Dendritic cell treated with granulocyte-macrophage colony-stimulating factor and Interleukin-4, amounts not matched to agents 40 ng/mL and 50 ng/mL, for 4 days (primary cell): Measurements from ENCODE around the gene CCDC148.

Experiments
- H3K27ac Mint-ChIP-seq: one replicate; pipeline ENCODE4 v1.8.0; 2022; ENCODE audit warnings: mild to moderate bottlenecking, mixed read lengths
- H3K27me3 Mint-ChIP-seq: one replicate; pipeline ENCODE4 v1.8.0; 2022; ENCODE audit warnings: mild to moderate bottlenecking, mixed read lengths
- H3K36me3 Mint-ChIP-seq: one replicate; pipeline ENCODE4 v1.8.0; 2022; ENCODE audit warnings: low read depth, mixed read lengths
- H3K4me1 Mint-ChIP-seq: one replicate; pipeline ENCODE4 v1.8.0; 2022; ENCODE audit warnings: low read depth, mixed read lengths
- H3K4me3 Mint-ChIP-seq: one replicate; pipeline ENCODE4 v1.8.0; 2022; ENCODE audit warnings: mild to moderate bottlenecking, moderate library complexity, mixed read lengths
- H3K9me3 Mint-ChIP-seq: one replicate; pipeline ENCODE4 v1.8.0; 2022; ENCODE audit warnings: mixed read lengths
- intact Hi-C: fragments of 100-400 bp; cut with micrococcal nuclease; formaldehyde crosslinking; loops from one replicate; pipeline ENCODE4 v1.15.0; 2022

Gene CCDC148

DNA sequence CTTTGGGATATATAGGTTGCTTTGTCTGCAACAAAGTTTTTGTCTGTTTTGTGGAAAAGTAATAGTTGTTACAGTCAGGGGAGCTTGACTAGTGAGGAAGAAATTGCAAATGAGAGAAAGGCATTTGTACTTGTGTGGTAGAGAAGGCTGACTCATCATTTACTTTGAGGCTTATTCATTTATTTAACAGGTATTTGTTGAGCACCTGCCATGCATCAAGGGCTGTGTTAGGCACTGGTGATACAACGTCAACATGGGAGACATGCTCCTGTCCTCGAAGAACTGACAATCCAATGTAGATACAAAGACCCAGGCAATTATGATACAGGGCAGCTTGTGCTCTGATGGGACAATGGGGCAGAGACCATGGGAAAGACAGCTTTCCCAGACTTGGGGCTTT lies 275.4 kb downstream of the CCDC148 start:
- H3K27me3 Mint-ChIP-seq, result no peaks in the 10 kb centered on the region
- intact Hi-C loops, result no loop called here

DNA sequence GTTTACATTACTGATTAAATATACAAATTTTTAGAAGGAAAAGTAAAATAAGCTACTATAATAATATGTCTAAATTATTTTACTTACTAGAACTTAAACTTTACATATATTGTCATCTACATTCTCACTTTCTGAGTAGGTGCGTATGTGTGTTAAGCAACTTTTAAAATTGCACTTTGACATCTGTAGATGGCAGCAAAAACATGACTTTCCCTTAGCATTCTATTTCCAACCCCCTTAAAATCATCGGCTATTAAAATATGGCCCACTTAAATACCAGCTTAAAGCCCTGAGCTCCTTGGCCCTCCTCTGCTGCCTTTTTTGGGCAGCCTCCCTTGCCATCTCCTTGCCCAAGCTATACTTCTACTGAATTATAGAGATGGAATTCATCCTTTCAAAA lies 276.9 kb downstream of the CCDC148 start:
- no peaks in the 10 kb centered on the region for H3K27me3 Mint-ChIP-seq
- no peaks in the 10 kb centered on the region for H3K9me3 Mint-ChIP-seq
- intact Hi-C loops, result loop anchor here (5.0 kb wide), 1 partner anchor 573 kb away; no protein-coding TSS in a partner anchor
- no peak overlapping the region for H3K27ac Mint-ChIP-seq
- H3K36me3 Mint-ChIP-seq, result no peaks in the 10 kb centered on the region
- H3K4me1 Mint-ChIP-seq, result no peaks in the 10 kb centered on the region
- no peak overlapping the region for H3K4me3 Mint-ChIP-seq

More for the DNA sequence above, 275.4 kb downstream of the CCDC148 start:
- Mint-ChIP-seq H3K36me3 (no peaks in the 10 kb centered on the region), H3K4me1 (no peaks in the 10 kb centered on the region), H3K27ac (no peak overlapping the region), H3K4me3 (no peak overlapping the region), H3K9me3 (no peaks in the 10 kb centered on the region)

DNA sequence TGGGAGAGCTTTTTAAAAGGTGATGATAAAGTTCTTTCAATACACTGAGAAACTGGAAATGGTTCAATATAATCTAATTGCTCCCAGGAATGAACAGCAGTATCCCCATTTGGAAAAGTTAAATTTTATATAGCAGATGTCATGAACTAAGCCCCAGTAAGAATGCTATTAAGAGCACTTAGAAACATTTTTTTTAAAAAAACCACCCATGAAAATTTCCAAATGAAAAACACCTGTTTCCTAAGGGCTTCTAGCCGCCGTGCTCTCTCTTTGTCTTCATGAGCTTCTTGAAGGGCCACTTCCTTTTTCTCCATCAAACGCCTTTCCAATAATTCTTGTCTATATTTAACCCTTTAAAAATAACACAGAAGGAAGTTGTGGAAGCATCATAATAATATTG lies 277.9 kb downstream of the CCDC148 start:
- Mint-ChIP-seq H3K27me3 (no peaks in the 10 kb centered on the region), H3K36me3 (no peaks in the 10 kb centered on the region), H3K27ac (no peak overlapping the region), H3K4me1 (no peaks in the 10 kb centered on the region), H3K4me3 (no peak overlapping the region), H3K9me3 (no peaks in the 10 kb centered on the region)
- intact Hi-C loops, result loop anchor here (5.0 kb wide), 1 partner anchor 574 kb away; no protein-coding TSS in a partner anchor

DNA sequence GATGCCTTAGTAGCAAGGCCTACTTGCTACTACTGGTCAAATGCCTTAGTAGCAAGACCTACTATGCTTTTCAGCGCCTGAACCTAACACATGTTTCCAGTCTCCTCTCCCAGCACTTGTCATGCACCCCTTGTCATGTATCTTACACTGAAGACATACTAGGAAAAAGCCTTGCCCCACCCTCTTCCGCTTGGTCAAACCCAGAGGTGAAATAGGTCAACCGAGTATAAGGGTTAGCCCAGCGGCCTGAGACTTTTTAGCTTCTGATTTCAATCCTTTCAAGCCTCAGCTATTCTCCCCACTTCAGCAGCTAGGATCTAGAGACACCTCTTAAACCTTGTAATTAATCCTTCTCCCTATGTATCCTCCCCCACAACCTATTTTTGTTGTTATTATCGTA lies 281.6 kb downstream of the CCDC148 start:
- intact Hi-C loops, result loop anchor here (5.0 kb wide), 1 partner anchor 577 kb away; no protein-coding TSS in a partner anchor
- no peak overlapping the region for H3K27ac Mint-ChIP-seq
- H3K27me3 Mint-ChIP-seq, result no peaks in the 10 kb centered on the region
- no peaks in the 10 kb centered on the region for H3K4me1 Mint-ChIP-seq
- H3K4me3 Mint-ChIP-seq, result no peak overlapping the region
- H3K36me3 Mint-ChIP-seq, result no peaks in the 10 kb centered on the region
- no peaks in the 10 kb centered on the region for H3K9me3 Mint-ChIP-seq

DNA sequence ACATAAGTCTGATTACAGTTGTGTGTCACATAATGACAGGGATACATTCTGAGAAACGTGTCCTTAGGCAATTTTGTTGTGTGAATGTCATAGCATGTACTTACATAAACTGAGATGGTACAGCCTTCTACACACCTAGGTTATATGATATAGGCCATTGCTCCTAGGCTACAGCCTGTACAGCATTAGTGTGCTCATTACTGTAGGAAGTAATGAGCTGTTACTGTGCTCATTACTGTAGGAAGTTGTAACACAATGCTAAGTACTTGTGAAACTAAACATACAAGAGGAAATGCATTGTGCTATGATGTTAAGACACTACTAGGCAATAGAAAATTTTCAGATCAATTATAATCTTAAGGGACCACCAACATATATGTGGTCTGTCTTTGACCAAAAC lies 282.1 kb downstream of the CCDC148 start:
- Mint-ChIP-seq H3K9me3 (no peaks in the 10 kb centered on the region), H3K36me3 (no peaks in the 10 kb centered on the region), H3K27ac (no peak overlapping the region), H3K4me3 (no peak overlapping the region), H3K4me1 (no peaks in the 10 kb centered on the region), H3K27me3 (no peaks in the 10 kb centered on the region)
- intact Hi-C loops, result no loop called here

DNA sequence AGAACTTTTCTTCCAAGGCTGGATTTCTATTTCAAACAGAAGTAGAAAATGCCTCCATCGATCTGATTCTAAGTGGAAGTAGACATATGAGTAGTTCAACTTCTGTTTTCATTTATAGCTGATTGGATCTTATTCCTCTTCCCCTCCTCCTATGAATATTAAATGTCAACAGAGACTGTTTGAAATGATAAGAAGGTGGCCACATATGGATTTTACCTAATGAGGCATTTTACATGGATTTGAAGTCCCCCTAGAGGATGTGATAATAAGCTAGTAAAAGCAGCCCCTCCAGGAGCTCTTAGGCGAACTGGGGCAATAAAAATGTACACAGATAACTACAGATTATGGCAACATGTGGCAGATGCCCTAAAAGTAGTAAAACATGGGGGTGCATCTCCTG lies 283.8 kb downstream of the CCDC148 start:
- Mint-ChIP-seq H3K4me3 (no peak overlapping the region), H3K36me3 (no peaks in the 10 kb centered on the region), H3K9me3 (no peaks in the 10 kb centered on the region), H3K27ac (no peak overlapping the region), H3K4me1 (no peaks in the 10 kb centered on the region), H3K27me3 (no peaks in the 10 kb centered on the region)
- intact Hi-C loops, result no loop called here

DNA sequence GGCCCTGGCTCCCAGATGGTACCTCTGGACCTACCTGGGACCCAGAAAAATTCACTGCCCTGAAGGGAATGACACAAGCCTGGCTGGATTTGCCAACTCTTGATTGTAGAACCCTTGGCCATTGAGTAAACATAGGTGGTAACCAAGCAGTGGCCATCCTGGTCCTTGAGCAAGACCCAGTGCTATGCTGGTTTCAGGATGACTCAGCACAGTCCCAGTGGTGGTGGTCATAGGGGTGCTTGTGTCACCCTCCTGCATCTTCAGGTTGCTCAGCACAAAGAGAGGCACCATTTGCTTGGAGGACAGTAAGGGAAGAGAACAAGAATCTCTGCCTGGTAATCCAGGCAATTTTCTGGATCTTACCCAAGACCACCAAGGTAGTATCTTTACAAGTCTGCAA lies 302.0 kb downstream of the CCDC148 start:
- no peak overlapping the region for H3K4me3 Mint-ChIP-seq
- H3K27ac Mint-ChIP-seq, result no peak overlapping the region
- H3K9me3 Mint-ChIP-seq, result peaks cover 15% of the 10 kb centered on the region

DNA sequence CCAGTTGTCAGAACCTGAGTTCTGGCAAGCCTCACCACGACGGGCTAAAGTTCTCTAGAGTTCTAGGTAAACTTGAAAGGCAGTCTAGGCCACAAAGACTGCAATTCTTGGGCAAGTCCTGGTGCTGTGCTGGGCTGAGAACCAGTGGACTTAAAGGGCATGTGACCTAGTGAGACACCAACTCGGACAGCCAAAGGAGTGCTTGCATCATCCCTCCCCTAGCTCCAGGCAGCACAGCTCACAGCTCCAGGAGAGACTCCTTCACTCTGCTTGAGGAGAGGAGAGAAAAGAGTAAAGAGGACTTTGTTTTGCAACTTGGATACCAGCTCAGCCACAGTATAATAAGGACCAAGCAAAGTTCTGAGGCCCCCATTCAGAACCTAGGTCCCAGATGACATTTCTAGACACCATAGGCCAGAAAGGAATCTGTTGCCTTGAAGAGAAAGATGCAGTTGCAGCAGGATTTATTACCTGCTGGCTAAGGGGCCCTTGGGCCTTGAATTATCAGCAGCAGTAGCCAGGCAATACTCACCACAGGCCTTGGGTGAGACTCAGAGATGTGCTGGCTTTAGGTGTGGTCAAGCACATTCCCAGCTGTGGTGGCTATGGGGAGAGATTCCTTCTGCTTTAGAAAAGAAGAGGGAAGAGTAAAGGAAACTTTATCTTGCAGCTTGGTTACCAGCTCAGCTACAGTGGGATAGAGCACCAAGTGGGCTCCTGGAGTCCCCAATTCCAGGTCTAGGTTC lies 303.1 kb downstream of the CCDC148 start:
- Mint-ChIP-seq H3K36me3 (no peaks in the 10 kb centered on the region), H3K4me3 (no peak overlapping the region), H3K27me3 (no peaks in the 10 kb centered on the region), H3K9me3 (peaks cover 15% of the 10 kb centered on the region), H3K4me1 (no peaks in the 10 kb centered on the region), H3K27ac (no peak overlapping the region)
- intact Hi-C loops, result no loop called here

More for the DNA sequence above, 302.0 kb downstream of the CCDC148 start:
- Mint-ChIP-seq H3K27me3 (no peaks in the 10 kb centered on the region), H3K36me3 (no peaks in the 10 kb centered on the region), H3K4me1 (peaks cover under 1% of the 10 kb centered on the region)
- intact Hi-C loops, result no loop called here

DNA sequence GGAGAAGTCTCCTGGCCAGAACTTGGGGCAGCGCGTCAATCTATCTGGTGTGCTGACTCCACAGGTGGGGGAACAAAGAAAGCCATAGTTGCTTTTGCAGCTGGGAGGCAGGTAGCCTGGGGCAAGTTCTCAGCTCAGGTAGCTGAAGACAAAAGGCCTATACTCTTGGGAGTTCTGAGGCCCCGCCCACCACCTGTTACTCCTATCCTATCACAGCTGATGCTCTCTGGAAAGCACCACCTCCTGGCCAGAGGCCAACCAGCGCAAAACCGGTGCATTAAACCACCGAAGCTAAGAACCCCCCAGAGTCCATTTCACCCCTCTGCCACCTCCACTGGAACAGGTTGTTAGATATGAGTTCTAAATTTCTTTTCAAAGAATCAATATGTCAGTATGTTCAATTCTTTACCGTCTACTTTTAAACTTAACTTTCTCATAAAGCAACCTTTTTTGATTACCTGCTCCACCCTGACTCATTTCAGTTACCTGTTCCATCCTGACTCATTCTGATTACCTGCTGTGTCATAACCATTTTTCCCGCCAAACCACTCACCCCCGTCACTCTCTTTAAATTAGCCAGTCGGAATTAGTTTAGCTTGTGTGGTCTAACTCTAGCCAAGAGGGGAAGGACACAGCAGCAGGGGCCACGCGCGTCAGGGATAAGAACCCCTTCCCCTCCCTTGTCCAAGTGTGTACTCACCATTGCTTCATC lies 311.5 kb downstream of the CCDC148 start:
- Mint-ChIP-seq H3K4me1 (peaks cover 31% of the 10 kb centered on the region), H3K27ac (no peak overlapping the region), H3K27me3 (no peaks in the 10 kb centered on the region), H3K9me3 (peaks cover 24% of the 10 kb centered on the region), H3K4me3 (no peak overlapping the region), H3K36me3 (no peaks in the 10 kb centered on the region)
- intact Hi-C loops, result no loop called here

DNA sequence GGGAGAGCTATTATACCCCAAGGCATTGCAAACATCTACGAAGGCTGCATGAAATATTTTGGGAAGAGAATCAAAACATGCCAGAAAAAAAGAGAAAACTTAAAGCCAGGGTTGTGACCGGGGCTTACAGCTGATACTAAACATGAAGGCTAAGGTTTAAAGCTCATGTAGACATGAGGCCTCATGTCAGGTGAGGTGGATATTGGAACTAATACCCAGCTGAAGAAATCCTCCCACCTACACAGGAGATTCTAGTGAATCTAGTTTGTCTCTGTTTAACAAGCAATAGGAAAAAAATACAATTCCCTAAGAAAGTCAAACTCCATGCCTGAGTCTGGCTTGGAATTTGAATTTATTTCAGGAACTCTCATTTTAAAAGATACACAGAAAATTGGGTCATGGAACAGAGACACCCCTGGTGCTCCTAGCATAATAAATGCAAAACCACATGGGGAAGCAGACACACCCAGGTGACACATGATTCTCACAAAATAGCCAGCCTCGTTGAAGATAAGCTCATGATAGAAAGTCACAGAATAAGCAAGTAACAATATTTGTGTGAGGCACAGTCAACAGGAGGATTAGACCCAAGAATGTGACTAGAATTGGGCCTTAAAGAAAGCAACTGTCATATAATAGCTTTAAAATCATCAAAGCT lies 312.7 kb downstream of the CCDC148 start:
- no peaks in the 10 kb centered on the region for H3K36me3 Mint-ChIP-seq
- no peaks in the 10 kb centered on the region for H3K27me3 Mint-ChIP-seq
- H3K4me3 Mint-ChIP-seq, result no peak overlapping the region
- no peak overlapping the region for H3K27ac Mint-ChIP-seq
- H3K9me3 Mint-ChIP-seq, result peaks cover 24% of the 10 kb centered on the region
- intact Hi-C loops, result no loop called here
- peaks cover 36% of the 10 kb centered on the region for H3K4me1 Mint-ChIP-seq

DNA sequence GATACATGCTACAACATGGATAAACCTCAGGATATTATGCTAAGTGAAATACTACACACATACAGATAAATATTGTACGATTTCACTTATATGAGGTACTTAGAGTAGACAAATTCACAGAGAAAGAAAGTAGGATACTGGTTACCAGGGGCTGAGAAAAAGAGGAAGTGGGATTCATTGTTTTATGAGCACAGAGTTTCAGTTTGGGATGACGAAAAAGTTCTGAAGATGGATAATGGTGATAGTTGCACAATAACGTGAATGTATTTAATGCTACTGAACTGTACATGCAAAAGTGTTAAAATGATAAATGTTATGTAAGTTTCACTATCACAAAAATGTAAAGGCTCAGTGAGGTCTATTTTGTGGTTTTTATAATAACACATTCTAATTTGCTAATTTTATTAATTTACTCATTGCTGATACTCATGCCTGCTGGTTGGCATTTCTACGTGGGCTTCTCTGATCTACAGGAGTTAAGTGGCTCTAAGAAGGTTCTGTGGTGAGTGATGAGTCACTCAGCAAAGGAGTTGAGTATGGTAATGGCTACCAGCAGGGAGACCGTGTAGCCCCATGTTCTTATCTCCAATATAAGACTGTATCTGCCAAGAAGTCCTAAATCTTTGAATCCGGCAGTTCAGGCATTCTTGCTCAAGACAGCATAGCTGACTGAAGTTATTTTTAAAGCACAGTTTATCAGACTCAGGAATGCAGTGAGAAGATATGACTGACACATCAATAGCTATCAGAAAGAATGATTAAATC lies 313.8 kb downstream of the CCDC148 start:
- intact Hi-C loops, result no loop called here
- Mint-ChIP-seq H3K4me3 (no peak overlapping the region), H3K27ac (no peak overlapping the region), H3K36me3 (no peaks in the 10 kb centered on the region), H3K9me3 (peaks cover 24% of the 10 kb centered on the region), H3K4me1 (peaks cover 36% of the 10 kb centered on the region), H3K27me3 (no peaks in the 10 kb centered on the region)

DNA sequence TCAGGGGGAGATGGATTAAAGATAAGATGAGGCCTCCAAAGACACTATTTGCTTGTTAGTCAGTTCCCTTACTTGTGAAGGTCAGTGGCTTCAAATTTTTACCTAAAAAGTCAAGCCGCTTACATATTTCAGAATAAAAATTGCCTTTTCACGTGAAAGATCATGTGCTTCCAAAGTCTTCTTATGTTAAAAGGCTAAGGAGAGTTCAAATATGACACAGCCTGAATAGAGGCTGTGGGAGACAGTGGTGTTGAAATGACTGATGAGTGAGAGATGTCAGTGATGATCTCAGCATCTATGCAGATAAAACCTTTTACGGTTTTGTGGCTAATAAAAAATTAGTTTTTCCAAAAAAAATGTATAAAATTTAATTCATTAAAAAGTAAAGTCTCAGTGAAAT lies 314.4 kb downstream of the CCDC148 start:
- intact Hi-C loops, result no loop called here
- Mint-ChIP-seq H3K4me1 (peaks cover 36% of the 10 kb centered on the region), H3K27ac (peak overlapping the region; percentile 31), H3K4me3 (no peak overlapping the region), H3K36me3 (no peaks in the 10 kb centered on the region), H3K9me3 (peaks cover 20% of the 10 kb centered on the region), H3K27me3 (no peaks in the 10 kb centered on the region)

DNA sequence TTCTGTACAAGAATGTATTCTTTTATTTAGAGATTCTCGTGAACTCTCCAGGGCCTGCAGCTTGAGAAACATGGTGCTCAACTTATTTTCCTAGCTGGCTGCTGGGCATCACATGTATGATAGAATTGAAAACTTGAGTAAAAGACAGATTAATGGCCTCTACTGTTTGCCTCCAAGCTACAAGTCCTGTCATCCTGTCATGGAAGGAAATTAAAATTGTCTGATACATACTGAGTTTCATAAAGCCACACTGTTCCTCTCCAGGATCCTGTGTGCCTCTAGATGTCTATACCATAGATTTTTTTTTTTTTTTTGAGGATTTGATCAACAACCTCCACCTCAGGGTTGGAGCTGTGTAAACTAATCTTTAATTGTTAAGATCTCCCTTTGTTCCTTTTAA lies 316.4 kb downstream of the CCDC148 start:
- Mint-ChIP-seq H3K36me3 (no peaks in the 10 kb centered on the region), H3K27ac (no peak overlapping the region), H3K4me1 (peaks cover 36% of the 10 kb centered on the region), H3K27me3 (no peaks in the 10 kb centered on the region), H3K4me3 (no peak overlapping the region), H3K9me3 (peaks cover under 1% of the 10 kb centered on the region)
- intact Hi-C loops, result no loop called here

DNA sequence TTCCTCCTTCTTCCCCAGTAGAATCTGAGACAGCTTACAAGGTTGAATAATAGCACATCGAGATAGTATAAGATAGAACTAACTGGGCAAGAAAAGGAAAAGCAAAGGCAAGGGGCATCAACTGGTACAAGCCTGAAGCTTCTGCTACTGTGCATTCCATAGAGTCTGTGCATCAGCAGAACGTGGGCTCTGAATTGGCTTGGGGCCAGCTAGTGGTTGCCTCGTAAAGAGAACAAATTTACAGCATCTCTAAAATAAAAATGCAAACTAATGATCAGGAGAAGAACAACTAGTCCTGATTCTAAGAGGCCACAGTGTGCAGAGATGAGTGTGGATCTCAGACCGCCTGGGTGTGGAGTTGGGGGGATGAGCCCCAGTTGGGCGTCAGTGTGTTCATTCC lies 318.3 kb downstream of the CCDC148 start:
- intact Hi-C loops, result no loop called here
- Mint-ChIP-seq H3K4me1 (peaks cover 29% of the 10 kb centered on the region), H3K4me3 (no peak overlapping the region)

More for the DNA sequence above, 318.3 kb downstream of the CCDC148 start:
- no peaks in the 10 kb centered on the region for H3K36me3 Mint-ChIP-seq
- H3K27me3 Mint-ChIP-seq, result no peaks in the 10 kb centered on the region
- no peaks in the 10 kb centered on the region for H3K9me3 Mint-ChIP-seq
- H3K27ac Mint-ChIP-seq, result no peak overlapping the region
